Erythroblast (primary cell): ENCODE data around the gene COA4.
A peak's percentile ranks its signal among the peaks of the same experiment; 100 is the strongest.

Source experiments
- DNase-seq, 2 experiments: peaks; one replicate each; lab custom pipeline; 2025; lab: John Stamatoyannopoulos, UW
- GATA1 ChIP-seq: IDR thresholded peaks from 2 replicates; pipeline ENCODE4 v1.6.1; 2011; ENCODE audit warnings: low read depth, mild to moderate bottlenecking, control low read depth, low read length, moderate library complexity
- POLR2A ChIP-seq: IDR thresholded peaks from 2 replicates; pipeline ENCODE4 v1.6.1; 2011; ENCODE audit warnings: mild to moderate bottlenecking, low read length

COA4 gene

DNA sequence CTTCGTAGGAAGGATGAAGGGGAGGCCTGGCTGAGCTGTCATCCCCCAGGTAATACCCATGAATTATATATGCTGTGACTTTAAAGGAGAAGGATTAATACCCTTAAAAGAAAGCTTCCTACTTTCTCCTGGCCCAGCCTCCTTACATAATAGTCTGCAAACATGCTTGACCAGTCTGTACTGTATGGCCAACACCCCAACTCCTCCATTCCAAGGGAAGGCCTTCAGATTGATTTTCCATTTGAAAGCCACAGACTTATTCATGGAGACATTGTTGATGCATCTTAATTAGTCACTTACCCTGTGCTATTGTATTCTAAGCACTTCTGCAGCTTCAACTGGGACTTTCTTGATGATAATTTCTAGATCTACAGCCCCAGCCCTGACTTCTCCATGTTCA lies 2.1 kb upstream of the COA4 start:
- no peak for DNase-seq
- no peak for TF ChIP-seq POLR2A
- no peak for TF ChIP-seq GATA1

GRCh38 chr11:73875840-73876239 lies 806 bp downstream of the COA4 start:
- TF ChIP-seq POLR2A (no peak), GATA1 (no peak)
- DNase-seq: peak; percentile 27 to 43

DNA sequence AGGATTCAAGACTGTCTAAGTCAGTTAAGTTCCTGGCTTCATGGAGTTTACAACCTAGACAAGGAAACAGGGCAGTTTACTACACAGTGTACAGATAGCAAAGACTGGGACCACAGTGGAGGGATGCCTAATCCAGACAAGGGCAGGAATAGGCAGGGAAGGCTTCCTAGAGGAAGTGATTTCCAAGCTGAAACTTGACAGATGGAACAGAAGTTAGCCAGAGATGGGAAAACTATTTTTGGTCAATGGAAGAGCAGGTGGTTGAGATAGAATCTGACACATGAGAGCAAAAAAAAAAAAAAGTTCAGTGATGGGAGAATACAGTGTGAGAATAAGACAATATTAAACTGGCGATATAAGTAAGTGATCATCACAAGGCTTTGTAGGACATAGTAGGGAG lies 1.3 kb downstream of the COA4 start:
- TF ChIP-seq POLR2A: no peak
- no peak for TF ChIP-seq GATA1
- DNase-seq: no peak

GRCh38 chr11:73872749-73873357 lies 3.8 kb downstream of the COA4 start:
- TF ChIP-seq POLR2A (no peak), GATA1 (no peak)
- DNase-seq: no peak

GRCh38 chr11:73870261-73870660 lies 6.4 kb downstream of the COA4 start:
- TF ChIP-seq GATA1 (no peak), POLR2A (no peak)
- DNase-seq: no peak

DNA sequence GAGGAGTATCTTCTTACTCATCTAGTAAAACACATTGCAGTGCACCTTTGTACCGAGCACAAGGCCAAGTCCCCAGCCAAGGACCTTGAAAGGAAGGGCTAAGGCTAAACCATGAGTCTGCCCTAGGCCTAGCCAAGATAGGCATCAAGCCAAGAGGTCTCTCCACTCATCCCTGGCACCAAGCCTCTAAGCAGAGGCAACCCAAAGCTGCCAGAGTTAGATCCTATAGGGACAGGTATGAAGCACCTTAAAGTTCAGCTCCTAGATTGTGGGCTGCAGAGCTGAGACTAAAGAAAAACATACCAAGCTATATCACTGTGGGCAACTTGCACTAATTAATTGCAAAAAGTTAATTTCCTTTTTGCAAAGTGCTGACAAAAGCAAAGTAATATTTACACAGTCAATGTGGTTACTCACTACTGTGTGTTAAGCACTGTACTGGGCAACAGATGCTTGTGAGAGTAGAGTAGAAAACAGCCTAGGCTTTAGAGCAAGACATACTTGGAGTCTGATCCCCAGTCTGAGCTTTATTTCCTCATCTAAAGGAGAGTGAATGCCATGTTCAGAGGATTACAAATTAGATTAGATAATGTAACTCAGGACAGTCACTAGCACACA lies 7.2 kb downstream of the COA4 start:
- TF ChIP-seq GATA1: no peak
- peak; percentile 2 for TF ChIP-seq POLR2A
- DNase-seq: peak; percentile 72 to 75

- TF ChIP-seq GATA1 (no peak), POLR2A (no peak)
- peak in 1 of 2 experiments; percentile 47 for DNase-seq
Measured at GRCh38 chr11:73866586-73866996, 10.1 kb downstream of the COA4 start.

- TF ChIP-seq GATA1: no peak
- TF ChIP-seq POLR2A: no peak
- peak in 1 of 2 experiments; percentile 55 for DNase-seq
Measured at GRCh38 chr11:73866095-73866579, 10.5 kb downstream of the COA4 start.

DNA sequence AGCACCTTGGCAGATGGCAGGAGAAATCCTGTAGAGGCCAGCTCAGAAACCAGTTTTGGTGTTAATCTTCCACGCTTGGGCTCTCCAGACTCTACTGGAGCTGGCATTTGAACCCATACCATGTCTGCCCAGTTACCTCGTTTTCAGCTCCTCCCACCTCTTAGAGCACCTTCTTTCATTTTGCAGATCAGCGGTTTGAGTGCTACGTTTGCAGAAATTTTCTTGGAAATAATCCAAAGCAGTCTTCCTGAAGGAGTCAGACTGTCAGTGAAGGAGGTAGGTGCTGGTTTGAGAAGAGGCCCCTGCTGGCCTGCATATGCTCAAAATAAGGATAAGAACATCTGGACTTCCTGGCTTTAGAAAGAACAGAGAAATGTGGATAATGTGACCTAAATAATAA lies 13.7 kb downstream of the COA4 start:
- no peak for DNase-seq
- TF ChIP-seq POLR2A (no peak), GATA1 (no peak)

DNA sequence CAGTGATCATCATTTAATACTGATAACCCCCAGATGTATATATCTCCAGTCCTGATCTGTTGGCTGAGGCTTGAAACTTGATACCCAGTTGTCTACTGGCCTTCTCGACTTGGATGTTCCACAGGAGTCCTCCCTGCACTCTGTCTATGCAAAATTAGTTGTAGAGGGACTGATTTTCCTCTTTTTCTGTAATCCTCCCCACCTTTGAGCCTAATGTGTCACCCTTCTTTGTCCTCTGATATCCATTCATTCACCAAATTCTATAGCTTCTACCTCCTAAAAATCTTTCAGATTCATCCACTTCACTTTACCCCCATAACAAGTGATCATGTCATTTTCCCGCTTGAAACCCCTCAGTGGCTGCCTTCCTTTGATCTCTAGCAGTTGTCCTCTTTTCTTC lies 16.4 kb downstream of the COA4 start:
- TF ChIP-seq GATA1: no peak
- no peak for TF ChIP-seq POLR2A
- DNase-seq: no peak

DNA sequence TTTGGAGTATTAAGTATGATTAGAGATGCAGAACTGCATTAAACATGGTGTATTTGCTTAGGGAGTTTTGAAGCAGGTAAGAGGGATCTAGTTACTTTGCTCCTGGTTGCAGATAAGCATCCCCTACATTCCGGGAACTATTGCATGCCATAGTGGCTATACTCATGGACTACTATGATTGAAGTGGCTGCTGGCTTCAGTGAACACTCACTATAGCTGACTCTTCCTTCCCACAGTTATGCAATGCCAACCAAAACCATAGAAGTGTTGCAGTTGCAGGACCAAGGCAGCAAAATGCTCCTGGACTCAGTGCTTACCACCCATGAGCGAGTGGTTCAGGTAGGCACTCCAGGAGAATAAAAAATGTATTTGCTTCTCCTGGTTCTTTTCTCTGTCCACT lies 17.0 kb downstream of the COA4 start:
- TF ChIP-seq POLR2A (no peak), GATA1 (no peak)
- DNase-seq: no peak

DNA sequence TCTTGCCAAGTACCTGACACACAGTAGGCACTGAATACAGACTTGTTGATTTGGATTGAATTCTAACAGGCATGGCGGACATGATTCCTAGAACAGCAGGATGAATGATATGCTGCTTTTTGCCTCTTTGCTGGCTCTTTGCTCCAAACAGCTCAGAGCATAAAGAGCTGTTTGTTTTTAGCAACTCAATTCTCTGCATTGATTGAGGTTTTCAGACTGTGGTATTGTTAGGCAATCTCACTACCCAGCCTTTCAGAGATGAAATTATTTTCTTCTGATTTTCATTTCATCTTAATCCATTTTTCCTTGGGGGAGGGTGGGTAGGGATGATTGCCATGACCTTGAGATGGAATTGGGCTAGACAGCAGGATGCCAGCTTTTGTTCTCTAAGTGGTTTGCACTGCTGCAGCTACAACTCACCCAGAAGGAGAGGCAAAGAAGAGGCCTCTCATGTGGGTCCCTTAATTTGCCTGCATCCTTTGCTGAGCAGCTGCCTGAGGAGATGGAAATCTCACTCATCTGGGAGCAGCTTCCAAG lies 20.5 kb downstream of the COA4 start:
- TF ChIP-seq GATA1 (no peak), POLR2A (no peak)
- DNase-seq: no peak

DNA sequence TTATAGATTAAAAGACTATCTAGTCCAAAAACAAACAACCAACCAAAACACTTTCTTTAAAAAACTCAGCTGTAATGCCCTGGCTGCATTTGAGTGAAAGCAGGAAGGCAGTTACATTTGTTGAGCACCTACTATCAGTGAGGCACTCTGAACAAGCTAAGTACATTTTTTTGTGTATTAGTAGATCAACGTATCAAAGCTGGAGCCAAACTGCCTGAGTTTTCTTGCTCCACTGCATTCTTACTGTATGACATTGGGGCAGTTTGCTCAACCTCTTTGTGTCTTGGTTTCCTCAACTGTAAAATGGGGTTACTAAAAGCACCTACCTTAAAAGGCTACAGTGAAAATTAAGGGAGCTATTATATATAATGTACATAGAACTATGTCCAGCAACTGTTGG lies 22.0 kb downstream of the COA4 start:
- no peak for DNase-seq
- no peak for TF ChIP-seq POLR2A
- TF ChIP-seq GATA1: no peak

- no peak for DNase-seq
- TF ChIP-seq POLR2A: no peak
- no peak for TF ChIP-seq GATA1
Measured at GRCh38 chr11:73852049-73852448, 24.6 kb downstream of the COA4 start.
